Adrenal gland (tissue), 12 donors: Measurements from ENCODE around the gene KLC4. TPM values are rescaled to one million over a fixed set of nuclear protein-coding genes. Genes with fewer than 3 reads are reported as not detected.

Experiments used
- DNase-seq, 7 donors: peaks; one replicate each; pipeline ENCODE4 v3.0.0-alpha.2; 2019 to 2020
- H3K27ac ChIP-seq, 5 donors: fragments of 200-600 bp; sonication (generic) in 4 of 5; 1 replicate in 3 of 5; 2 replicates in 2 of 5; pipeline versions ENCODE4 v1.5.1 to v1.8.0; 2016 to 2020; ENCODE audit warnings: mild to moderate bottlenecking in 1 of 5
- H3K27me3 ChIP-seq: fragments of 200-600 bp; 2 replicates; pipeline ENCODE4 v1.8.0; 2021
- H3K36me3 ChIP-seq, 2 donors: fragments of 200-600 bp; replicated peaks in 1 of 2; 1 replicate in 1 of 2; 2 replicates in 1 of 2; pipeline versions ENCODE4 v1.5.1 to v1.8.0; 2018 to 2022
- H3K4me1 ChIP-seq, 2 donors: fragments of 200-600 bp; replicated peaks in 1 of 2; 1 replicate in 1 of 2; 2 replicates in 1 of 2; pipeline versions ENCODE4 v1.5.1 to v1.8.0; 2018 to 2021
- H3K4me3 ChIP-seq, 4 donors: fragments of 200-600 bp; sonication (generic) in 3 of 4; one replicate each; pipeline ENCODE4 v1.5.1; 2016 to 2018
- H3K9me3 ChIP-seq, 3 donors: fragments of 200-600 bp; sonication (generic) in 1 of 3; replicated peaks in 1 of 3; 1 replicate in 2 of 3; 2 replicates in 1 of 3; pipeline versions ENCODE4 v1.5.1 to v1.8.0; 2016 to 2021
- POLR2A ChIP-seq, 2 donors: fragments of 450-650 bp; IDR thresholded peaks; one replicate each; pipeline ENCODE4 v1.6.1; 2017; ENCODE audit warnings: antibody characterized with exemption in 2 of 2, mild to moderate bottlenecking in 2 of 2, moderate library complexity in 1 of 2
- WGBS, 4 donors: extraction: QIAGEN DNeasy Blood & Tissue Kit in 2 of 4; methylation state at CpG; one replicate each; pipeline versions ENCODE4 v1.1.5 to v1.1.7; 2013 to 2017; 5-methylcytosine and 5-hydroxymethylcytosine counted together
- intact Hi-C, 2 donors: fragments of 100-400 bp; cut with DNase I; formaldehyde crosslinking; loops; one replicate each; pipeline versions ENCODE4 v1.14.1 to v1.15.0; 2022 to 2023
- polyA plus RNA-seq, 3 donors: library from polyadenylated mRNA; stranded (reverse); fragments of 200-250 nt in 2 of 3; fragments of 350-450 nt in 1 of 3; fragmentation: Illumina TruSeq in 1 of 3; extraction: RNeasy Lipid Tissue Mini Kit (QIAGEN cat#74804) in 1 of 3; gene quantifications; one replicate each; pipeline ENCODE4 v1.2.3, GENCODE V29; 2013 to 2014
- total RNA-seq, 9 donors: library from RNA; depleted of rRNA in 4 of 9; stranded (reverse); fragments of >200 nt in 4 of 9; fragments of 120-200 nt in 1 of 9; fragmentation: NEBNext Ultra II Directional in 1 of 9; extraction: Animal tissue kit (Norgen Biotek cat#: 25700) in 1 of 9; gene quantifications; one replicate each; pipeline versions ENCODE4 v1.1.0 to v1.2.4, GENCODE V29; 2013 to 2023
- TF ChIP-seq, protein P1 (sequence below), 6 experiments: fragments of 450-650 bp in 4 of 6; fragments of 200-600 bp in 2 of 6; sonication (generic) in 1 of 6; IDR thresholded peaks; 1 replicate in 5 of 6; 2 replicates in 1 of 6; pipeline versions ENCODE4 v1.5.1 to v1.8.0; 2016 to 2021; ENCODE audit warnings: antibody characterized with exemption in 6 of 6, mild to moderate bottlenecking in 2 of 6, moderate library complexity in 1 of 6
- donor health status: healthy with polysubstance abuse.
- donor health status: Bipolar disorder and iron deficiency.
- donor health status: DM: yes; HTN: yes; CAD: no.
- donor health status: DM: no; HTN: no; CAD: no.
- donor health status: DM: no; HTN: no; CAD: no.
- donor health status: DM: yes; HTN: yes; CAD: no.

KLC4 gene
- total and polyA plus RNA-seq, 12 donors, result 14.2 to 84.9 (median 33.9) TPM

DNA sequence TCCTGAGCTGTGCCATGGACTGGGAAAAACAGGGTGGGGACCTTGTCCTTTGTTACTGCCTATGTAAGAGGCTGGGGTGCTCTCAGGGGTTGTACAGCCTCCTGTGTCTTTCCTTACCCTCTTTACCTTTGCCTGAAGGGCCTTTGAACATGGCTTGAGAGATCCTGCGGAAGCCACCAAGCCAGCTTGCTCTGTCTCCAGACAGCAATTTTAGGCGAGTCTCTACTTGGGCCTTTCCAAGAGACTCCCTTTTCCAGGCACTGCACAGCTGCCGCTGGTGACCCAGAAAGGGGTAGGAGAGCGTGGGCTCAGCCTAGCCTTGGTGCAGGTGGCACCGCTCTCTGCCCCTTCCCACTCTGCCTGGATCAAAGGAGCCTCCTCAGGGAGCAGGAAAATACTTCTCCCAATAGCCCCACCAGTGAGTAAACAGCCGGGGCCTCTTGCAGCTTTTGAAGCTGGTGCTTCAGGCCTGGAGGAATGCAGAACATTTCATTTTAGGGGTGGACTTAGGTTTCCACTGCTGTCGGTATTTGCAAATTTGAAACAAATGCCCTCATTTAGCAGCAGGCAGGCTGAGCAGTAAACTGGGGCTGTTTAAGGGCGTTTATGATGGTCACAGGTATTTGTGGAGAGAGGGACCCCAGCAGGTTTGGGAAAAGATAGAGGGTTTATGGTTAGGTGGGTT, 30.6 kb downstream of the KLC4 start:
- WGBS, 4 donors, result 62 to 88% (median 85%) methylated on average over 3 to 8 of the region's 8 CpGs
- Histone ChIP-seq H3K4me1 (peaks cover 0 to 7% of the 10 kb centered on the region in 2 donors), H3K4me3 (no peak overlapping the region), H3K27ac (no peak overlapping the region), H3K9me3 (no peaks in the 10 kb centered on the region), H3K27me3 (no peaks in the 10 kb centered on the region), H3K36me3 (no peaks in the 10 kb centered on the region)
- intact Hi-C loops, result no loop called here
- TF ChIP-seq, protein P1, sequence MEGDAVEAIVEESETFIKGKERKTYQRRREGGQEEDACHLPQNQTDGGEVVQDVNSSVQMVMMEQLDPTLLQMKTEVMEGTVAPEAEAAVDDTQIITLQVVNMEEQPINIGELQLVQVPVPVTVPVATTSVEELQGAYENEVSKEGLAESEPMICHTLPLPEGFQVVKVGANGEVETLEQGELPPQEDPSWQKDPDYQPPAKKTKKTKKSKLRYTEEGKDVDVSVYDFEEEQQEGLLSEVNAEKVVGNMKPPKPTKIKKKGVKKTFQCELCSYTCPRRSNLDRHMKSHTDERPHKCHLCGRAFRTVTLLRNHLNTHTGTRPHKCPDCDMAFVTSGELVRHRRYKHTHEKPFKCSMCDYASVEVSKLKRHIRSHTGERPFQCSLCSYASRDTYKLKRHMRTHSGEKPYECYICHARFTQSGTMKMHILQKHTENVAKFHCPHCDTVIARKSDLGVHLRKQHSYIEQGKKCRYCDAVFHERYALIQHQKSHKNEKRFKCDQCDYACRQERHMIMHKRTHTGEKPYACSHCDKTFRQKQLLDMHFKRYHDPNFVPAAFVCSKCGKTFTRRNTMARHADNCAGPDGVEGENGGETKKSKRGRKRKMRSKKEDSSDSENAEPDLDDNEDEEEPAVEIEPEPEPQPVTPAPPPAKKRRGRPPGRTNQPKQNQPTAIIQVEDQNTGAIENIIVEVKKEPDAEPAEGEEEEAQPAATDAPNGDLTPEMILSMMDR (IDR thresholded peaks at IDR 0.05), result no peak
- no peak for TF ChIP-seq POLR2A (IDR thresholded peaks at IDR 0.05)
- no peak for DNase-seq

DNA sequence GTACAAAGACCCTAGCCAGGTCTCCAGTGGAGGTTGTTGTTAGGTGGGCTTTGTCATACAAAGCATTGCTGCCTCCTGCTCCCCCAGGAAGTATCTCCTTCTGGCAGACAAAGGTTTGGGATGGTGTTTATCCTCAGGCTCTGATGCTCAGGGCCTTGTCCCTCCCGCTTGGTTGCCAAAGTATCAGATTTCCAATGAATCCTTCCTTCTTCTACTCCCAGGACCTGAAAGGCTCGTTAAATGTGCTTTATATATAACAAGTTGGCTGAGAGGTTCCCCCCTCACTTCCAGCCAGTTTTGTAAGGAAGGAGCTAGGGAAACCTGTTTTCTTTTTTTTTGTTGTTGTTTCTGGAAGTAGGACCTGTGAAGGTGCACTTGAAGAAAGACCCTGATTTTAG, 31.1 kb downstream of the KLC4 start:
- Histone ChIP-seq H3K4me1 (peaks cover 0 to 7% of the 10 kb centered on the region in 2 donors), H3K4me3 (no peak overlapping the region), H3K27ac (no peak overlapping the region), H3K36me3 (no peaks in the 10 kb centered on the region), H3K27me3 (no peaks in the 10 kb centered on the region), H3K9me3 (no peaks in the 10 kb centered on the region)
- WGBS, 4 donors, result 54 to 73% (median 65%) methylated on average over 2 of the region's 2 CpGs
- DNase-seq, result no peak
- intact Hi-C loops, result no loop called here
- TF ChIP-seq, protein P1 (IDR thresholded peaks at IDR 0.05), result no peak
- TF ChIP-seq POLR2A (IDR thresholded peaks at IDR 0.05), result no peak

DNA sequence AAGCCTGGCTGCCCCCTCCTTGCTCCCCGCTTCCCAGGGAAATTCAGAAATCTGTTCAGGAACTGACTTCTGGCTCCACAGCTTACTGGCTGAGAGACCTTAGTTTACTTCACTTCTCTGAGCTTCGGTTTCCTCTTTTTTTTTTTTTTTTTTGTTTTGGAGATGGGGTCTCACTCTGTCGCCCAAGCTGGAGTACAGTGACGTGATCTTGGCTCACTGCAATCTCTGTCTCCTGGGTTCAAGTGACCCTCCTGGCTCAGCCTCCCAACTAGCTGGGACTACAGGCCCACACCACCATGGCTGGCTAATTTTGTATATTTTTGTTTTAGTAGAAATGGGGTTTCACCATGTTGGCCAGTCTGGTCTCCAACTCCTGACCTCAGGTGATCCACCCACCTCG, 31.6 kb downstream of the KLC4 start:
- H3K9me3 ChIP-seq, result no peaks in the 10 kb centered on the region
- no peaks in the 10 kb centered on the region for H3K27me3 ChIP-seq
- peaks cover 0 to 7% of the 10 kb centered on the region in 2 donors for H3K4me1 ChIP-seq
- no peak for DNase-seq
- H3K4me3 ChIP-seq, result no peak overlapping the region
- 75 to 81% (median 78%) methylated on average over 5 of the region's 5 CpGs for WGBS, 4 donors
- H3K36me3 ChIP-seq, result no peaks in the 10 kb centered on the region
- intact Hi-C loops, result no loop called here
- no peak for TF ChIP-seq POLR2A (IDR thresholded peaks at IDR 0.05)
- TF ChIP-seq, protein P1 (IDR thresholded peaks at IDR 0.05), result no peak
- no peak overlapping the region for H3K27ac ChIP-seq

DNA sequence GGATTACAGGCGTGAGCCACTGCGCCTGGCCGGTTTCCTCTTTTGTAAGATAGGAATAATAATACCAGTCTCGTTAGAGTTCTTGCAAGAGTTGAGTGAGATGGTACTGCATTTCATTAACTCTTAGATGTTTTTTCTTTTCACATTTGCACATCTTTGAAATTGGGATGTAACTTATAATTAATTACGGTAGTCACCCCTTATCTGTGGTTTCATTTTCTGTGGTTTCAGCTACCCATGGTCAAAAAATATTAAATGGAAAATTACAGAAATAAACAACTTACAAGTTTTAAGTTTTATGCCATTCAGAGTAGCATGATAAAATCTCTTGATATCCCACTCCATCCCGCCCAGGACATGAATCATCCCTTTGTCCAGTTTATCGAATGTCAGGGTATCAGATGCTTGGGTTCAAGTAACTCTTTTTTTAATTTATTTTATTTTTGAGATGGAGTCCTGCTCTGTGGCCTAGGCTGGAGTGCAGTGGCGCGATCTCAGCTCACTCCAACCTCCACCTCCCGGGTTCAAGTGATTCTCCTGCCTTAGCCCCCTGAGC, 32.1 kb downstream of the KLC4 start:
- H3K27ac ChIP-seq, result no peak overlapping the region
- WGBS, 4 donors, result 78 to 90% (median 88%) methylated on average over 10 of the region's 10 CpGs
- H3K36me3 ChIP-seq, result no peaks in the 10 kb centered on the region
- TF ChIP-seq, protein P1 (IDR thresholded peaks at IDR 0.05), result no peak
- no peak for TF ChIP-seq POLR2A (IDR thresholded peaks at IDR 0.05)
- peaks cover 0 to 7% of the 10 kb centered on the region in 2 donors for H3K4me1 ChIP-seq
- intact Hi-C loops, result no loop called here
- no peaks in the 10 kb centered on the region for H3K9me3 ChIP-seq
- H3K27me3 ChIP-seq, result no peaks in the 10 kb centered on the region
- H3K4me3 ChIP-seq, result no peak overlapping the region
- no peak for DNase-seq
